OCI-LY1 (cell line): ENCODE data around the gene FNDC7.

ENCODE experiments used
- H2AFZ ChIP-seq: fragments of 200-600 bp; sonication (generic), shearing (Covaris generic); 2 replicates; pipeline ENCODE4 v1.6.0; 2014; ENCODE audit warnings: antibody characterized with exemption, mild to moderate bottlenecking, low read length
- H3F3A ChIP-seq: fragments of 200-600 bp; sonication (generic), shearing (Covaris generic); 2 replicates; pipeline ENCODE4 v1.6.0; 2014; ENCODE audit warnings: mild to moderate bottlenecking, antibody characterized with exemption, low read length, moderate library complexity; ENCODE audit not compliant: insufficient read depth
- H3K27ac ChIP-seq: fragments of 200-600 bp; sonication (generic); 2 replicates; pipeline ENCODE4 v1.5.1; 2014; ENCODE audit warnings: low read length, mixed run types, mild to moderate bottlenecking, low read depth; ENCODE audit not compliant: poor library complexity, severe bottlenecking
- H3K27me3 ChIP-seq: fragments of 200-600 bp; sonication (generic); 2 replicates; pipeline ENCODE4 v1.6.0; 2014; ENCODE audit warnings: antibody characterized with exemption, mild to moderate bottlenecking, low read length, moderate library complexity; ENCODE audit not compliant: insufficient read depth
- H3K36me3 ChIP-seq: fragments of 200-600 bp; sonication (generic); 2 replicates; pipeline ENCODE4 v1.6.1; 2014; ENCODE audit warnings: mild to moderate bottlenecking, antibody characterized with exemption, low read length, moderate library complexity, mixed read lengths; ENCODE audit not compliant: insufficient read depth
- H3K4me1 ChIP-seq: fragments of 200-600 bp; sonication (generic); 2 replicates; pipeline ENCODE4 v1.5.1; 2014; ENCODE audit warnings: mild to moderate bottlenecking, low read length, moderate library complexity; ENCODE audit not compliant: insufficient read depth, severe bottlenecking
- H3K4me2 ChIP-seq: fragments of 200-600 bp; sonication (generic), shearing (Covaris generic); 2 replicates; pipeline ENCODE4 v1.6.1; 2014; ENCODE audit warnings: low read length
- H3K4me3 ChIP-seq: fragments of 200-600 bp; sonication (generic); 2 replicates; pipeline ENCODE4 v1.5.1; 2014; ENCODE audit warnings: low read length, low read depth, mild to moderate bottlenecking, mixed read lengths; ENCODE audit not compliant: poor library complexity, severe bottlenecking
- H3K79me2 ChIP-seq: fragments of 200-600 bp; shearing (Covaris generic); 2 replicates; pipeline ENCODE4 v1.6.1; 2016; ENCODE audit warnings: mixed run types, low read length, mixed read lengths; ENCODE audit not compliant: insufficient read depth
- H3K9ac ChIP-seq: fragments of 200-600 bp; sonication (generic), shearing (Covaris generic); 2 replicates; pipeline ENCODE4 v1.6.1; 2014; ENCODE audit warnings: mild to moderate bottlenecking, low read length, mixed read lengths
- H3K9me2 ChIP-seq: fragments of 200-600 bp; sonication (generic), shearing (Covaris generic); 2 replicates; pipeline ENCODE4 v1.6.1; 2014; ENCODE audit warnings: low read depth, mild to moderate bottlenecking, low read length, mixed read lengths
- H3K9me3 ChIP-seq: fragments of 200-600 bp; shearing (Covaris generic); 2 replicates; pipeline ENCODE4 v1.6.1; 2014; ENCODE audit warnings: low read length, mixed read lengths
- H4K20me1 ChIP-seq: fragments of 200-600 bp; sonication (generic), shearing (Covaris generic); 2 replicates; pipeline ENCODE4 v1.6.0; 2016; ENCODE audit warnings: mild to moderate bottlenecking, low read length; ENCODE audit not compliant: insufficient read depth
- CTCF ChIP-seq: fragments of 200-600 bp; sonication (generic), shearing (Covaris generic); IDR thresholded peaks from 2 replicates; pipeline ENCODE4 v1.5.1; 2017; ENCODE audit warnings: mild to moderate bottlenecking, antibody characterized with exemption, low read length, moderate library complexity, mixed read lengths
- EZH2 ChIP-seq: fragments of 200-600 bp; sonication (generic), shearing (Covaris generic); IDR thresholded peaks from 2 replicates; pipeline ENCODE4 v1.8.0; 2017; ENCODE audit warnings: borderline replicate concordance, mixed run types, mild to moderate bottlenecking, antibody characterized with exemption, low read length, moderate library complexity, mixed read lengths

The FNDC7 gene

GRCh38 chr1:108750476-108751181 lies 37.9 kb downstream of the FNDC7 start:
- no peak overlapping the region for H3K27ac ChIP-seq
- no peak overlapping the region for H3K9ac ChIP-seq
- no peak overlapping the region for H3K4me2 ChIP-seq
- peaks cover 9% of the 10 kb centered on the region; the same call in 1 of the 2 replicates for H3K79me2 ChIP-seq
- peaks cover 31% of the 10 kb centered on the region for H3K36me3 ChIP-seq
- H3K9me3 ChIP-seq: no peaks in the 10 kb centered on the region
- H3F3A ChIP-seq: no peaks in the 10 kb centered on the region
- no peak overlapping the region for H3K4me3 ChIP-seq
- H3K27me3 ChIP-seq: no peaks in the 10 kb centered on the region
- no peaks in the 10 kb centered on the region for H4K20me1 ChIP-seq
- TF ChIP-seq CTCF (no peak), EZH2 (no peak)
- peaks cover 17% of the 10 kb centered on the region for H3K4me1 ChIP-seq
- no peaks in the 10 kb centered on the region for H3K9me2 ChIP-seq
- no peak overlapping the region for H2AFZ ChIP-seq

- Histone ChIP-seq H3K4me3 (no peak overlapping the region), H4K20me1 (no peaks in the 10 kb centered on the region), H3K9me2 (no peaks in the 10 kb centered on the region), H2AFZ (no peak overlapping the region), H3K79me2 (peaks cover 4% of the 10 kb centered on the region; the same call in 1 of the 2 replicates), H3K4me2 (no peak overlapping the region), H3K36me3 (peaks cover 44% of the 10 kb centered on the region), H3K27ac (no peak overlapping the region), H3F3A (no peaks in the 10 kb centered on the region), H3K4me1 (peaks cover 6% of the 10 kb centered on the region), H3K27me3 (no peaks in the 10 kb centered on the region), H3K9me3 (no peaks in the 10 kb centered on the region), H3K9ac (no peak overlapping the region)
- TF ChIP-seq CTCF (no peak), EZH2 (no peak)
Observed at GRCh38 chr1:108753363-108753762, 40.7 kb downstream of the FNDC7 start.

- peaks cover 53% of the 10 kb centered on the region for H3K36me3 ChIP-seq
- H3K27ac ChIP-seq: no peak overlapping the region
- no peaks in the 10 kb centered on the region for H3K9me3 ChIP-seq
Observed at GRCh38 chr1:108758796-108759195, 46.1 kb downstream of the FNDC7 start.

More at GRCh38 chr1:108758796-108759195, 46.1 kb downstream of the FNDC7 start:
- Histone ChIP-seq H4K20me1 (no peaks in the 10 kb centered on the region), H3K9ac (no peak overlapping the region), H3K4me3 (no peak overlapping the region), H3K27me3 (no peaks in the 10 kb centered on the region), H2AFZ (no peak overlapping the region), H3F3A (no peaks in the 10 kb centered on the region), H3K79me2 (no peaks in the 10 kb centered on the region), H3K4me1 (no peaks in the 10 kb centered on the region), H3K4me2 (no peak overlapping the region), H3K9me2 (no peaks in the 10 kb centered on the region)
- TF ChIP-seq CTCF (no peak), EZH2 (no peak)
